Measurements from ENCODE around the gene ARHGEF19.
"Not testable (repeated sequence)": the region's sequence is repeated elsewhere in the genome, so short reads cannot be mapped to it uniquely, and the experiment has no call there.

ARHGEF19 gene

GRCh38 chr1:16181887-16182719 is 30.3 kb downstream of the ARHGEF19 start:
- peak; percentile 93 for DNase-seq (ENCODE audit: low spot score)

DNA sequence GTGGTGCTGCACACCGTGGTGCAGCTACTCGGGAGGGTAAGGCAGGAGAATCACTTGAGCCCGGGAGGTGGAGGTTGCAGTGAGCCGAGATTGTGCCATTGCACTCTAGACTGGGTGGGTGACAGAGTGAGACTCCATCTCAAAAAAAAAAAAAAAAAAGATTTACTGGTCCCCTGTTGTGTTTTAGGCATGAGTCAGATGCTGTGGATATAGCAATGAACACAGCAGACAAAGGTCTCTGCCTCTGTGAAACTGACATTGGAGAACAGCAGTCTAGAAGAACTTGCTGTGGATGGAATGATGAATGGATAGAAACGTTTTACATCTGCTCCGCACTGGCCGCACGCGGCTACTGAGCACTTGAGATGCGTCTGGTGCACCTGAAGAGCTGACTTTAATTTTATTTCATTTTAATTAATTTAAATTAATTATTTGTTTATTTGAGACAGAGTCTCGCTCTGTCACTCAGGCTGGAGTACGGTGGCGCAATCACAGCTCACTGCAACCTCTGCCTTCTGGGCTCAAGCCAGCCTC is 32.1 kb downstream of the ARHGEF19 start:
- peak; percentile 18 for DNase-seq (ENCODE audit: low spot score)

DNA sequence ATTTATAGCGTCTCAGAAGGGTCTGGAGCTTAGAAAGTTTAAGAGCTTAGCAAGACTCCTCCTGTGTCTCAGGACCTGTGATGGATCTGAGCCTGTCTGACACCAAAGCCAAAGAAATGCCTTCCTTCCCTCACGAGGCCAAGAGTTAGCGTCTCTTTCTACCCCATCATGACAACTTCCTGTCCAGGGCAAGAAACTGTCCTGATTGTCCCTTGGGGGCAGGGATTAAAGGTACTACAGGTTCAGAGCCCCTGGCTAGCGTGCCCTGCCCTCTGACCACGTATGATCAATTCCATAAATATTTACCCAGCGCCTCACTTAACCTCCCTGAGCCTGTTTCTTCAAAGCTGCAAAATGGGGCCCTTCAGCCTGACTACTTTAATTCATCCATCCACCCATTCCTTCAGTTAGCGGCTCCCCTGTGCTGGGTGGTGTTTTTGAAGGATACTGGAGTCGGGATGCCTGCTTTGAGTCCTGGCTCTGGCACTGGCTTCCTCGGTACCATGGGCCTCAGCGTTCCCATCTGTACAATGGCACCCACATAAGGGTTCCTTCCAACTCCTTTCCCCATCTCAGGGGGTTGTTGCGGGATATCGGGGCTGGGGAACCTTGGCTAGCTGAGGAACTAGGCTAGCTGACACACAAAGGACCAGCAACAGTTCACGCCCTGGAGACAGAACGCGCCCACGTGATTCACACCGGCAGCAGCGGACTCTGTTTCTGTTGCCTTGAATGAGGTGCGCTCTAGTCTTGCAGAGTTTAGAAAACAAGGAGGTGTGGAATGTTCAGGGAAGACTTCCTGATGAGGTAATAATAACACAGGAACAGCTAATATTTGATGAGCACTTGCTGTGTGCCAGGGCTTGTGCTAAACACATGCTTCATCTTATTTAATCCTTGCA is 33.6 kb downstream of the ARHGEF19 start:
- DNase-seq (ENCODE audit: low spot score): no peak

- no peak for DNase-seq (ENCODE audit: low spot score)
Measured at GRCh38 chr1:16177306-16177705, 35.1 kb downstream of the ARHGEF19 start.

- no peak for DNase-seq (ENCODE audit: low spot score)
Measured at GRCh38 chr1:16176653-16177052, 35.8 kb downstream of the ARHGEF19 start.

DNA sequence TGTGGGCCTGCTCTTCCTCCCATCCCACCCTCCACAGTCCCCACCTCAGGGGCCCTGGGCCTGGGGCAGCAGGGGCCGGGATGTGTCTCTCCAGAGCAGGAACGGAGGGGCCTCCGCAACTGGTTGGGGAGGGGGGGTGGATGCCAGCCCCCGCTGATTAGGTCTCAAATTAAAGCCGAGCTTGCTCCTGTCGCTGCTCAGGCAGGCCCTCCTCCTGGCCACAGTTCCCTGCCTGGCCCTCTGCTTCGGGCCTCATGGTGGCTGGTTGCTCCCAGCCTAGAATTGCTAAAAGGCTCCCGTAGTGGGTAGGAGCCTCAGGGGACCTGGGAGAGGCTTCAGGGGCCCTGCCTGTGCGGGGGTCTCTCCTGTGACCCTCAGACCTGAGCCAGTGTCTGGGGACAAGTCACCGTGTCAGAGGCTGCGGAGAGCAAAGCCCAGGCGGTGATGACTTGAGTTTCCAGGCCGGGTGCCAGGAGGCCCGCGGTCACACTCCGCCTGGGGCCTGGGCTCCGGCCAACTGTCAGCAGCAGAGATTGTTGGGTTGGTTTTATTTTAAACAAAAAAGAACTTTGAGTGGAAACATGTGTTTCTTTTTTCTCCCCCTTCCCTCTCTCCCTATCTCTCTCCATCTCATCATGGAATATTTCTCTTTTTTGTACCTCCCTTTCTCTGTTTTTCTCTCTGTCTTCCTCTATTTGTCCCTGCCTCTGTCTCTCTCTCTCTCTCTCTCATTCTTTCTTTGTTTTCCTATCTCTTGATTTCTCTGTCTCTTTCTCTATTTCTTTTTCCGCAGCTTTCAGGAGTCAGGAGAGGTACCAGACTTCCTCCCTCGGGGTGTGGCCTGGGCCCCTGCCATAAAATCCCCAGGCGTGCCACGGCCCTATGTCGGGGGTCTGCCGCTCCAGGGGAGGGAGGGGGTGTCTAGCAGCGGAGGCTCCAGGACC is 36.6 kb downstream of the ARHGEF19 start:
- DNase-seq (ENCODE audit: low spot score): peak; percentile 92

- no peak for DNase-seq (ENCODE audit: low spot score)
Measured at GRCh38 chr1:16174886-16175598, 37.4 kb downstream of the ARHGEF19 start.

- DNase-seq (ENCODE audit: low spot score): no peak
Measured at GRCh38 chr1:16174261-16174868, 38.1 kb downstream of the ARHGEF19 start.

DNA sequence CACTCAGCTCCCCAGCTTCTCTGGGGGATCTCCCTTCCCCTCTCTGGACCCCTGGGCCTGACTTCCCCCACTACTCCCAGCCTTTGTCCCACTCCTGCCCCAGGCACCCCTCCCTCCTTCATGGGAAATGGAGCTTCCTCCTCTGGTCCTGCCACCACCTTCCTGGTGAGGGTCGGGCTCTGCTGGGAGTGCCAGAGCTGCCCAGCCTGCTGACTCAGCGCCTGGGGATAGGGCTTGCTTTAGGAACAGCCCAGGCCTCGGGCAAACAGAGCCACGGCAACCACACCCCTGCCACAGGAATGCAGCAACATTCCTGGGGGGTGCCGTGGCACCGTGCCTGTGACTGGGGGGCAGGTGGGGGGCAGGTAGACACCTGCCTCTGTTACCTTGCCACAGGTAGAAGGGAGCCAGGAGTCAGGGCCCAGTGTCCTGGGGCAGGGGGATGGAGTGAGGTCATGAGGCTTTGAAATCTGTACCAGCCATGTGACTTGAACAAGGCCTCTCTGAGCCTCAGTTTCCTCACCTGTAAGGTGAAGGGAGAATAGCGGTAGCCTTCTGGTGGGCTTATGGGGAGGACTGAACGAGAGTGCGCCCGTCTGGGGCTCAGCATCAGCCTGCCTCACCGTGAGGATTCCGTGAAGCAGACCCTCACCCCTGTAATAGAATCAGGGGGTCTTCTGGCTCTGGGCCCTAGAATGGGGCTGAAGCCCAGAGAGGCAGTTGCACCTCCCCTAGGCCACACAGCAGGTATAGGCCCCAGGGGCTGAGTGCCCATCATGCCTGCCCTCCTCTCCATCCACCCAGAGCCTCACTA is 38.8 kb downstream of the ARHGEF19 start:
- peak; percentile 81 for DNase-seq (ENCODE audit: low spot score)

DNA sequence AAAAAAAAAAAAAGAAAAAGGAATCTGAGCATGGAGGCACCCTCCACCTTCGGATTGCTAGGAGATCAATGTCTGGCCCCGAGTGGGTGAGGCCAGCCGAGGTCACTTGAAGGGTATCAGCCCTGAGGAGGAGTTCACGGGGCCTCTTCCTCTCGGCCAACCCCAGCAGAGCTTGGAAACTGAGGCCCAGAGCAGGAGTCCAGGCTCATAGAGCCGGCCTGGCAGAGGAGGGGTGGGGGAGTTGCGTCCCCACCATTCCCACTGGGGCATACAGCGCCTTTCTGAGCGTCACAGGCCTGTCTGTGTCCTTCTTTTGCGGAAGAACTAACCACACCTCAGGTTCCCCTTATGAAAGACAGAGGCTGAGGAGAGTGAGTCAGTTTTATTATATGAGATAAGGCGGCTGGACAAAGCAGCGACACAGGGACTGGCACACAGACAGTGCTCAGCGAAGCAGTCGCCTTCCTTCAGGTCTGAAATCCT is 39.4 kb downstream of the ARHGEF19 start:
- DNase-seq (ENCODE audit: low spot score): no peak

DNA sequence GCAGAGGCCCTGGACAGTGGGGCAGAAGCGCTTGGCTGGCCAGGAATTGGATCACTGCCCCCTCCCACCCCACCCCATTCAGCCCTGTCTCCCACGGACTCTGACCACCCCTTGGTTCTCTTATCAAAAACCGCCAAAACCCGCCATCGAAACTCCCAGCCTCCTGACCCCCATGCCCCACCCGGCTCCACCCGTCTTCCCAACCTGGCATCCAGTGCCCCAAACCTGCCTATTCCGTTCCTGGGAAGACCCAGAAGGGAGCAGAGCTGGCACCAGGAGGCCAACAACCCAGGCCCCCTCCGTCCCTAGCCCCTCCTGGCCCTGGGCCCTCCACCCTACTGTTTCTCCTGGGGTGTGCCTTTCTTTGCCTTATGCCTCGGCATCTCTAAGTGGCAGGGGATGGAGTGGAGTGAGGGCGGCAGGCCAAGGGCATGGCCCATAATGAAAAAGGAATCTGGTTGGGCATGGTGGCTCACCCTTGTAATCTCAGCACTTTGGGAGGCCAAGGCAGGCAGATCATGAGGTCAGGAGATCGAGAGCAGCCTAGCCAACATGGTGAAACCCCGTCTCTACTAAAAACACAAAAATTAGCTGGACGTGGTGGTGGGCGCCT is 40.1 kb downstream of the ARHGEF19 start:
- DNase-seq (ENCODE audit: low spot score): no peak

GRCh38 chr1:16171314-16172151 is 40.9 kb downstream of the ARHGEF19 start:
- no peak for DNase-seq (ENCODE audit: low spot score)

GRCh38 chr1:16170283-16170673 is 42.2 kb downstream of the ARHGEF19 start:
- DNase-seq (ENCODE audit: low spot score): no peak

DNA sequence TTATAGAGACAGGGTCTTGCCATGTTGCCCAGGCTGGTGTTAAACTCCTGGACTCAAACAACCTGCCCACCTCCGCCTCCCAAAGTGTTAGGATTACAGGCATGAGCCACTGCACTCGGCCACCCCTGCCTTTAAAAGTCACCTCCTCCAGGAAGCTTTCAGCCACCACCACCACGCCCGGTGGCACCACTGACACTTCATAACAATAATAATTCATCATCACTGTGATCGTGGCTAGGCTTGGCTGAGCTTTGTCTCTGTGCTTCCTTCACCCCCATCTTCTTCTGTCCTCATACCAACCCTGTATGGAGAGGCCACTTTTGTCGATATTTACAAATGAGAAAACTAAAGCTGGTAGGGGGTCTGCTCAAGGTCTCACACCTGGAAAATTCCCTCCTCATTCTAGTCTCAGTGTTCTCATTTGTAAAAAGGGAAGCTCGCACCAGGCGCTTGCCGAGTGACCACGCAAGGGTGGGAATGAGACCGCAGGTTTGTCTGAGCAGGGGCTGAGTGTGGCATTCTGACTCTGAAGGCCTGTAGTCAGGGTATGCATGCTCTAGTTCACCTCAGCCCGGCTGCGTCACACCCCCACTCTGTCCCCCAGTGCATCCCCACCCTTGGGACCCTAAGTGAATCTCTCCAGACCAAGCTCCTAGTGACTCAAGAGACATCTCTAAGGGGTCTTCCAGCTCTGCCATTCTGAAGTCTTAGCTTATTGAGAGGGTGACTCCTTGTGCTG is 43.7 kb downstream of the ARHGEF19 start:
- no peak for DNase-seq (ENCODE audit: low spot score)

- not testable (repeated sequence) for DNase-seq (ENCODE audit: low spot score)
Measured at GRCh38 chr1:16168144-16168495, 44.3 kb downstream of the ARHGEF19 start.

- peak; percentile 71 for DNase-seq (ENCODE audit: low spot score)
Measured at GRCh38 chr1:16167331-16168143, 44.9 kb downstream of the ARHGEF19 start.

GRCh38 chr1:16166117-16166516 is 46.3 kb downstream of the ARHGEF19 start:
- DNase-seq (ENCODE audit: low spot score): no peak

Data from AG20443 (cell line).